GM19395 (cell line): ENCODE results near the gene PHKG2.

Experiments used
- ATAC-seq: cut with Tn5 transposase; IDR thresholded peaks from one replicate; pipeline ENCODE4 v1.9.1; 2021; ENCODE audit warnings: mild to moderate bottlenecking, moderate library complexity; ENCODE audit not compliant: unreplicated experiment

The PHKG2 gene

DNA sequence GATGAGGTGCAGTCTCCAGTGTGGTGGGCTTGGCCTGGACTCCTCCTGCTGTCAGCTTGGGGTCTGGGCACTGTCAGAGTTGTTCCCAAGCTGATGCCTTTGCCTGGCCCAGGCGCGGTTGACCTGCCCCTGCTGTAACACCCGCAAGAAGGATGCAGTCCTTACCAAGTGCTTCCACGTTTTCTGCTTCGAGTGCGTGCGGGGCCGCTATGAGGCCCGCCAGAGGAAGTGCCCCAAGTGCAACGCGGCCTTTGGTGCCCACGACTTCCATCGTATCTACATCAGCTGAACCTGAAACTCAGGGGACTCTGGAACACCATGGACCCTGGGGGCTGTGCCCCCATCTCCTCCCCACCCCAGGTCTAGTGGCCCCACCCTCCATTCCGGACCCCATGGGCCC, 25.6 kb downstream of the PHKG2 start:
- ATAC-seq: no peak

DNA sequence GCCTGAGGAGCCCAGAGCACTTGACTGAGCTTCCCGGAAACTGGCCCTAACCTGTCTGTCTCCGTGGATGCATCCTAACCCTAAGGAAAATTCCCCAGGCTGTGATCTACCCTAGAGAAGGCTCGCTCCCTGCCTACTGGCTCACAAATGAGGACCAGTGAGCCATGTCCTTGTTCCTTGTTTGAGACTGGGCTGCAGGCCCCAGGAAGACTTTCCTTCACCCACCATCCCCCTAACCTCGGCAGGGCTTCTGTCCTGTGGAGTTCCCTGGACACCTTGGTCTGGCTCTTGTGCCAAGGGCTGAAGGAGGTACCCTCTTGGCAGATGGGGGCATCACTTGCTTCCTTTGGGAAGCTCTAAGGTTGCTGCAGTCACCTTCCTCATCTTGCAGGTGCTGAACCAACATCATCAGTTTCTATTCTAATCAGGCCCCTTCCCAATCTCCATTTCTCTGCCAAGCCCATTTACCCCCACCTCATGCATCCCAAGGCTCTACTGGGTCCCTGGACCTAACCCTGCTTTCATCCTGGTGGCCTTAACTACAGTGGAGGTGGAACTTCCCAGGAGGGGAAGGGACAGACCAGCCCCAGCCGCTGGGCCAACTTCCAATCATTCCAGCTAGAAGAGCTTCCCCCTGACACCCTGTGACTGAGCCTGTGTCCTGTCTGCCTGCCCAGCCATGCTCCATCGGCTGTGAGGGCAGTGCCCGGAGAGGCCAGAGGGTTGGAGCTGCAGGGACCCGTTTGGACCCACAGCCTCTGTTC, 26.3 kb downstream of the PHKG2 start:
- no peak for ATAC-seq

DNA sequence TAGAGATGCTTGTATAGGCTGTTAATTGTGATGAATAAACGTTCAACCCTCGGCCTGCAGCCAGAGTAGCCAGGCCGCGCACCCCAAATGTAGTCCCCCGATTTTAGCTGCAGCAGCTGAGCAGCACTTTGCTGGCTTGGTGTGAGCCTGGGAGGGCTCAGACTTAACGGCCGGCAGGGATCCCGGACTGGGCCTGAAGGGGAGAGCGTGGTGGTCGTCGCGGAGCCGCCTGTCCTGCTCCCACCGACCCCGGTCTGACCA, 26.8 kb downstream of the PHKG2 start:
- ATAC-seq: no peak

DNA sequence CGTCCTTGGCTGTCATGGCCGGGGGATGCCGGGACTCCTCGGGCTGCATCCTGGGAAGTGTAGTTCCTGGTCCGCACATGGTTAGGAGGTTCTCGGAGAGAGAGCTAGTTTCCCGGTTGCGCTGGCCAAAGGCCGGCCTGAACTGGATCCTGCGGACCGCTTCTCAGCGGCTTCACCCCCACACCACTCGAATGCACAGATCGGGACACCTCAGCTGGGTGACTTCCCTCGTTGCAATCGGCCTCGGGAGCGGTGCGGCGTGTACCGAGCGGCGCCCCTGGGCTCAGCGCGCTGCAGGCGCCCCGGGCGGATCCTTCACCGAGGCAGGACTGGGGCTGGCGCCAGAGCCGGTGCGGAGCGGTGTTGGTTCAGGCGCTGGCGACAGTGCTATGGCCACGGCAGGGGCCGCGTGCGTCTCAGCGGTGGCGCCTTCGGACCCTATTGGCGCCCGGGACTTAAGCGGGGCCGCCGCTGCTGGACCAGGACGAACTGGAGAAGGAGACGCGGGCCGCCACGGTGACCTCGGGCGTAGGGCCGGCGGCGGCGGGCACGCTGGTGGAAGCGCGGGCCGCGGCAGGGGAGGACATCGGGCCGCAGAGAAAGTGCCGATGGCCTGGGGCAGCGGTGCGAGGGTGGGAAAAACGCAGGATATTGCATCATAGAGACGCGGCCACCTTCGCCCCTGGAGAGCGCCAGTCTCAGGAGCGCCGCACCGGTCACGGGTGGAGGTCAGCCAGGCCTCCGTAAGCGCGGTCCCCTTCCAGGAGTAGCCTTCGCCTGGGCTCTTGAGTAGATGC, 27.4 kb downstream of the PHKG2 start:
- ATAC-seq: peak; percentile 67

DNA sequence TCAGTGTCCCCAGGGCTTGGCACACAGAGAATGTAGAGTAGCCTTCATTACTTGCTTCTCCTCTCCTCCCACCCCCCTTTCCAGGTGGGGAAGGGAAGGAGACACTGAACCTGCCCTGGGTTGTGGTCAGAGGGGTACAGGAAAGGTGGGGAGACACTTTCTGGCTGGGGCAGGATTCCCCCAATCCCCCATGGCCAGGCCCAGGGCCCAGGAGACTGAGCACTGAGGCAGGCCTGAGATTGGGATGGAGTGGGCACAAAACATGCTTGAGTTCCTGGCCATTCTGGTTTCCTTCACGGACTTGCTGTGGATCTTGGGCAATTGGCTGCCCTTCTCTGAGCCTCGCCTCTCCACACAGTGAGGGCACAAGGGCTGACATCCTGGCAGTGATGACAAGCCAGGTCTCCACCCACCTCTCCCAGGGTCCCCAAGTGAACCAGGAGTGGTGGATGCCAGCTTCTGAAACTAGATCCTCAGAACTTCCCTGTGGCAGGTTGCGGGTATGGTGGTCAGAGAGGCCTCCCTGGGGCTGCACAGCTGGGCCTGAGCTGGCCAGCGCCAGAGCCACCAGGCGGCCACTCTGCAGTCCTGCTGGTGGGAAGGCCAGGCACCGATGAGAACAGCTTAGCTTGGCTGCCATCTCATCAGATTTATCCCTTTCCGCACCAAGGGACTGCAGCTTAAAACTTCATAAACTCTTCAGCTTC, 29.5 kb downstream of the PHKG2 start:
- ATAC-seq: no peak

DNA sequence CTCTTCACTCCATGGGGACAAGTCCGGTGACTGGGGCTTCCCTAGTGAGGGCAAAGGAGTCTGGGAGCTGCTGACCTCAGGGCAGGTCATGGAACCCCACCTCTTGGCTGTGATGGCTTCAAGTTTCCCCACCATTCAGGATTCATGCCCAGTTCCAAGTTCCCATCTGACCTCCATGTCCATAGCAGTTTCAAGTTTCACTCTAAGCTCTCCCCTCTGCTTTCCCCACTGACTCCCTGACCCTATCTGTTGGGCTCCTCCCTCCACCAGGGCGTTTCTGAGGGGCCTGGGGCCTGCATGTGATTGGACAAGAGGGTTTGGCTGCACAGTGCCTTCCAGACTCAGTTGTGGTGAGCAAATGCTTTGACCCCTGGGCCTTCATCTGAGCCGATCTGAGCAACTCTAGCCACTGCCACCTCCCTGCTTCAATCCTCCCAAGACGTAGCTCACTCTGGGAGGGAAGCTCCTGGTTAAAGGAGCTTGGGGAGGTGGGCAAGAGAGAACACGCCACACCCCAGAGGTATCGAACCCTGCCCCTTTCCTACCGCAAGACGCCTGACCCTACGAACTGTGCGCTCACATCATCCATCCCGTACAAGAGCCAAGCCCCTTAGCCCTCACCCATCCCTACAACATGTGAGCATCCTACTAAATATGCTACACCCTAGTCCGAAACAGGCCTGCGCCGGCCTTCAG, 30.5 kb downstream of the PHKG2 start:
- ATAC-seq: no peak

DNA sequence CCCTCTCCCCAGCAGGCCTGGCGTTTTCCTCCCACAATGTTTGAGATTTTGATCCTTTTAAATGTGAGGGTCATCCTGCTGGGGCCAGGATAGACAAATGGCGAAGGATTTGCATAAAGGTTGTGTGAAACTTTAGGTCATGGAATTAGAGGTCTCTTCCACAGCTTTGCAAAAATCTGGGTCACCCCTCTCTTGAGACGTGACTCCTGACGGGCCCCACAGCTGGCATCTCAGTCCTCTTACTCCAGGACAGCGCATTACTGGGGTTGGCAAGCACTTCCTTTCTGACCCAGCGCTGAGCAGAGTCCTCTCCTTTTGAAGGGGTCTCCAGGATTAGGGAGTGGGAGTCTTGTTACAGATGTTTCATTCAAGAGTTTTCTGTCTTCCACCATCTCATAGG, 31.4 kb downstream of the PHKG2 start:
- ATAC-seq: no peak

DNA sequence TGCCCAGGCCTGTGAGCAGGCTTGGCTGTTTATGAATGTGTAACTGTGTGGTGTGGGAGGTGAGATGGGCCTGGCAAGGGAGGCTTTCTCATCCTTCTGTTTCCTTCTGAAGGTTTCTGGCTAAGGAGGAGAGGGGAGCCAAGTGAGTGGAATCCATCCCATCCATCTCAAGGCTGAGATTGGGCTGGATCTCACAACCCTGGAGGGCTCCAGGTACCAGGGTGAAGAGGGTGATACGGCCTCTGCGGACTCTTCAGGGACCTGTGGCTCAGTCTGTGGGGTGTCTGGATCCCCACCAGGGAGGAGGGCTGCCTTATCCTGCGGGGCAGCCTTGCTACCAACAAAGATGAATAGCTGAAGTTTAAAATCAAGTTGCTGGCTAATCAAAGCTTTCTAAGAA, 31.8 kb downstream of the PHKG2 start:
- ATAC-seq: no peak

DNA sequence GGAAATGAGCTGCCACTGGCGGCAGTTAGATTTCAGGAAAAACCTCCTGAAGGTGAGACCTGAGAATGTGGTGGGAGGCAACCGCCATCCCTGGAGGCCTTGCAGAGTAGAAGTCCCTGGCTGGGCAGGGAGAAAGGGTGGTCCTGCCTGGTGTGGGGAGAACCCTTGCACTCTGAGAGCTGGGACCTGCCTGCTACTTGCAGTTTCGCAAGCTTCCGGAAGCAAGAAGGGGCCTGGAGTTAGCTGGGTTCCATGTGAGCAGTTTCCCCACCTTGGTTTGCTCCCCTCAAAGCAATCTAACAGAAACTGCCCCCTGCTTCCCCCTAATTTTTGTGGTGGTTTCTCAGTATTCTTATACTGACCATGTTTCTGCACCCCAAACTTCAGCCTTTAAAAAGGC, 32.3 kb downstream of the PHKG2 start:
- ATAC-seq: no peak

DNA sequence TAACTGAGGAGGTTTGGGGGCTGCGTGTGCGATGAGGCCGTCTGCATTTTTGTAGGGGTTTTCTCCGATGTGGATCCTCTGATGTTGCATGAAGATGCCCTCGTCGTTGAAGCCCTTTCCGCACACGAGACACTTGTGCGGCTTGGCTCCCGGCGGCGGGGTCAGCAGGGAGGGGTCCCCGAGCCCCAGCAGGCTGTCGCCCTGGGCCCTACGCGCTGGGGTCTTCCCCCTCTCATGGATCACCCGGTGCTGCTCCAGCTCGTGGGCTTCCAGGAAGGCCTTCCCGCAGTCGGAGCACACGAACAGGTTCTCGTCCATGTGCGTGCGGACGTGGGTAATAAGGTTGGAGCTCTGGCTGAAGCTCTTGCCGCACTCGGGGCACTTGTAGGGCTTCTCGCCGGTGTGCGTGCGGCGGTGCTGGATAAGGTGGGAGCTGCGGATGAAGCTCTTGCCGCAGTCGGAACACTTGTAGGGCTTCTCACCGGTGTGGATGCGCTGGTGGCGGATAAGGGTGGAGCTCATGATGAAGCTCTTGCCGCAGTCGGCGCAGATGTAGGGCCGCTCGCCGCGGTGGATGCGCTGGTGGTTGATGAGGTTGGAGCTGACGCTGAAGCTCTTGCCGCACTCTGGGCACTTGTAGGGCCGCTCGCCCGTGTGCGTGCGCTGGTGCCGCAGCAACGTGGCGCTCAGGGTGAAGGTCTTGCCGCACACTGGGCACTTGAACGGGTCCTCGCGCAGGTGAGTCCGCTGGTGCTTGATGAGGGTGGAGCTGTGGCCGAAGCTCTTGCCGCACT, 34.5 kb downstream of the PHKG2 start:
- ATAC-seq: no peak

DNA sequence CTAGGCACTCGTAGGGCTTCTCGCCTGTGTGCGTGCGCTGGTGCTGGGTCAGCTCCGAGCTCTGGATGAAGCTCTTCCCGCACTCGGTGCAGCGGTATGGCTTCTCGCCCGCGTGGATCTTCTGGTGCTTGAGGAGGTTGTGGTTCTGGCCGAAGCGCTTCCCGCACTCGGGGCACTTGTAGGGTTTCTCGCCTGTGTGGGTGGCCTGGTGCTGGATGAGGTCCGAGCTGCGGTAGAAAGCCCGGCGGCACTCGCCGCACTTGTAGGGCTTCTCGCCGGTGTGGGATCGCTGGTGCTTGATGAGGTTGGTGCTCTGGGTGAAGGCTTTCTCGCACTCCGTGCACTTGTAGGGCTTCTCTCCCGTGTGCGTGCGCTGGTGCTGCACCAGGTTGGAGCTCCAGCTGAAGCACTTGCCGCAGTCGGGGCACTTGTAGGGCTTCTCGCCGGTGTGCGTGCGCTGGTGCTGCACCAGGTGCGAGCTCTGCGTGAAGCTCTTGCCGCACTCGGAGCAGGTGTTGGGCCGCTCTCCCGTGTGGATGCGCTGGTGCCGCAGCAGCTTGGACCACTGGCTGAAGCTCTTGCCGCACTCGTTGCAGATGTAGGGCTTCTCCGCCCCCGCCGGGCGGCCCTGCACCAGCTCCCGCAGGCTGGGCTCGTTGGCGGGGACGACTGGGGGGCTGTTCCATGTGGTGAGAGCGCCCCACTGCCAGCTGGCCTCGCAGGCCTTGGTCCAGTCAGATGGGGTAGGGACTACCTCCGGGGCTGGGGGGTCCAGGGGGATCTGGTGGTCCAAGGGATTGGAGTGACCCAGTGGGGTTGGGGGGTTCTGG, 35.3 kb downstream of the PHKG2 start:
- ATAC-seq: no peak

DNA sequence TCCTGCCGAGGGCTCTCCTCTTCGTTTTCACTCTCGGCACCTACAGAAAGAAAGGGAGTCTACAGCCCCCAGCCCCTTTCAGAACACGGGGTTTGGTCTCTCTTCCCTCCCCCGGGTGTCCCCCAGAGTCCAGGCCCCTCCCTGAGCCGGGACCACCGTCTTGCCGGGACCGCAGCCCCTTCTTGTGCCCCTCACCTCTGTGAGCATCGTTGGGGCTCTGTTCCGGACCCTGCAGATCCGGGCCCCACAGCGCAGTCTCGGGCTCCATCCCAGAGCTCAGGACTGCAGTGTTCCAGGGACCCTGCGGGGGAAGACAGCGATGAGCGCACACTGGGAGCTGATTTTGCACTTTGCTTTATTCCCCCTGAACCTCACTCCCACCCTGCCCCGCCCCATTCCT, 36.0 kb downstream of the PHKG2 start:
- ATAC-seq: no peak

DNA sequence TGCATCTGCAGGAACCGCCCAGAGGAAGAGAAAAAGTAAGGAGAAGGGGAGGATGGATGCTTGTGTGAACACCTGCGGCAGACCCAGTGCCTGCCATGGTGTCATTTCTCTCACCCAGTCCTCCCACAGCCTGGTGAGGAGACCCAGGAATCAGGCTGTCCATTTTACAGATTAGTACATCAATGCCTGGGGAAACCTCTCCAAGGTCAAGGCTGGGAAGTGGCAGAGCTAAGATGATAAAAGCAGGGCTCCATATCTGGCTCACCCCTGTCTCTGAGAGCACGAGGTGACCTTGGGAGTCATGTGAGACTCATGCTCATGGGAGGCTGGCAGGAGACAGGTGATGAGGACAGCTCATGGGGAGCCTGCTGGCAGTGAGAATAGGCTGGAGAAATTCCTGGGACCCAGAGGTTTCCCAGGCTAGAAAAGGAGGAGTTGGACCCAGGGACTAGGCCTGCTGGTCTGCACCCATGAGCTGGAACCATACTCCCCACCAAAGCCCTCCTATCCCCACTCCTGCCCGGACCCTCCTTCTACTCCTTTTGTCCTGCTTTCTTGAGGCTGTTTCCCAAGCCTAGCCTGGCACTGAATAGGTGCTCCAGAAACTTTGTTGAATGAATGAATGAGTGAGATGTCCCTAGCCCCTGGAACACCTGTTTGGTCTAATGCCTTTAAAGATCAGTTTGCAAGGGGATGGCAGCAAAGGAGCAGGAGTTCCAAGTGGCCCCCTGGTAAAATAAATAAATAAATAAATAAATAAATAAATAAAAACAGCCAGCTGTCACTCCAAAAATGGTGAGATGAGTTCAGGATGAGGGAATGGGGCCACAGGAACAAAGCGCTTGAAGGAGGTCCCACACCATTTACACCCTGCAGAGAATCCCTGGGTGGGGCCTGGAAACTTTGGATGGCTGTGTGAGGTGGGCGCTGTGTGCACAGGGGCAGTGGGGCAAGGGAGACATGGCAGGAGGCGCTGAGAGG, 37.2 kb downstream of the PHKG2 start:
- no peak for ATAC-seq

DNA sequence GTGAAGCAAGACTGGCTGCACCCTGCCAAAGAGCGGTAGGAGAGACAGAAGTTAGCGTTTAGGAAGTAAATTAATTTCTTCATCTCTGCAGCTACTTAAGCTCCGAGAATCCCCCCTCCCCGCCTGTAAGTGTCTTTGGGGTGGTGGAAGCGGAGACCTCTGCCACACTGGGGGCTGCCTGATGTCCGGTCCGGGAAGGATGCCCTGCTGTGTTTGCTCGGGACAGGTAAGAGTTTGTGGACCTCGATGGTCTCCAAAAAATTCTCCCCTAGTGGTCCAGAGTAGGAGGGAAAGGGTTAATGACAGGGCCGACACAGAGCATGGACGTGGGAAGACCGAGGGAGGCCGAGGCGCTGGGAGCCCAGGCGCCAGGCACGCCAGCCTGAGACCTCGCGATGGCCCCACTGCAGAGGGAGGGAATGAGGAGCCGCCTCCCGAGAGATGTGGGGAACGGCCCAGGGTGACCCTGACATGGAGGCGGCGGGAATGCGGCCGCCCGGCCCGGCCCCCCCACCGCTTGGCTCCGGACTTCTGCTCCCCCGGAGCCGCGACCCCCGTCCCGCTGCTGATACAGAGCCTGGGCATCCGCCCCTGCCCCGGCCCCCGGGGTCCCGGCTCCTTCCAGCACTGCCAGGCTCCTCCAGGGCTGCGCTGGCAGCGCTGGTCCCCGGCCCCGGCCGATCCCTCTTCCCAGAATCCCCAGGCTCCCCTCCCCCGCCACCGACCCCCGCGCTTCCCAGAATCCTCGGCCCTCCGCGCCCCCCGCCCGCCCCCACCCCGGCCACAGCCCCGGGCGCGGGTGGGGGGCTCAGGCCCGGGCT, 38.1 kb downstream of the PHKG2 start:
- ATAC-seq: no peak

DNA sequence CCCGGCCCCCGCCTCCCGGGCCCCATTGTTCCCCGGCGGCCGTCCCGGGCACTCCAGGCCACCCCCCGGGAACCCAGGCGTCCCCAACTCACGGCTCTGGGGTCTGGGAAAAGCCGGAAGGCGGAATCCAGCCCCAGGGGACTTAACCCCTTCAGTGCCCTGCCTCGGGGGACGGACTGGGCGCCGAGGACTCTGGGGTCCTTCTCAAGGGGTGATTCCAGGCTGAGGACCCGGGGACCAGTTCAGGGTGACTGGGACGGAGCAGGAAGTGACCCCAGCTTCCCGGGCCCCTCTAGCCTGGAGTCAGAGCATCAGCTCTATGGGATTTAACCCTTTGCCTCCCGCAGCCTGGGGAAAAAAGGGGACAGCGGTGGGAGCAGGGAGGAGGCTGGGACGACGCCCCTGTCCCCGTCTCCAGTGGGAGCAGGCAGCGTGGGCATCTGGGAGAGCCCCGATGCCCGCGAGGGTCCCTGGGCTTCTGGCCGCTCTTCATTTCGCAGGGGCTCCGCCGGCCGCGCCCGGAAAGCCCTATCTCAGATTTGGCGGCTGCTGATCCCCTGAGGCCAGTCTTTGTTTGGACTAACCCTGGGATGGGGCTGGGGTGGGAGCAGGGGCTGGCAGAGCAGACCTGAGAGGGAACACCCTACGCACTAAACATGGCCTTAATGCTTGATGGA, 38.8 kb downstream of the PHKG2 start, which contains the start of gene ZNF629:
Gene ZNF629 (minus strand): TSS at position 270 of the 677 bp plus-strand sequence. CDS start 2,723 bp downstream, outside the sequence.
- no peak for ATAC-seq

DNA sequence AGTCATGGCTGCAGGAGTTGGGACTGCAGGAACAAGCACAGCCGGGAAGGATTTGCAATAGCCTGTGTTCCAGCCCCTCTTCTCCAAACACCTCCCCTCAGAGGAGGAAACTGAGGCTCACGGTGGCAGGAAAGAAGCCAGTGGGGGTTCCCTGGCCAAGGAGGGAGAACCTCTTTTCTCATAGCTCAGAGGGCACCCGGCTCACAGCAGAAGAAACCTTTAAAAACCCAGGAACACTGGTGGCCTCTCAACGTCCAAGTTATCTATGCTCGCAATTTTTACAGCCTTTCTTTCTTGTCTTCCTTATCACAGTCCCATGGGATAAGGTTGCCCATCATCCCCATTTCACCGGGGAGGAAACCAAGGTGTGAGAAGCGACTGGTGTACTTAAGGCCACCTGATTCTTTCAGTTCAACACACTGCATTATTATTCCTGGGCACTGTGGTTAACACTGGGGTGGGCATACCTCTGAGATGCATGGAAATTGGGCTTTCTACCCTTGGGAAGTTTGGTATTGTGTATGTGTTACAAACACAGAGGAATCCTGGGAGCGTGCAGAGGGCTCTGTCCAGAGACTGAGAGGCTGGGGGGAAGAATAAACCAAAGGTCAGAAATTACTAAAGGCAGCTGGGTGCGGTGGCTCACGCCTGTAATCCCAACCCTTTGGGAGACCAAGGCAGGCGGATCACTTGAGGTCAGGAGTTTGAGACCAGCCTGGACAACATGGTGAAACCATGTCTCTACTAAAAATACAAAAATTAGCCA, 39.6 kb downstream of the PHKG2 start:
- no peak for ATAC-seq
